Measurements from ENCODE around the gene ALS2. TPM values are rescaled to one million over a fixed set of nuclear protein-coding genes. Genes with fewer than 3 reads are reported as not detected.

The ALS2 gene
- total and polyA plus RNA-seq, 2 of the 8 experiments (the other 6 are each of a cell fraction or from before 2014, with no cell fraction given): 12.1 to 34.5 TPM

DNA sequence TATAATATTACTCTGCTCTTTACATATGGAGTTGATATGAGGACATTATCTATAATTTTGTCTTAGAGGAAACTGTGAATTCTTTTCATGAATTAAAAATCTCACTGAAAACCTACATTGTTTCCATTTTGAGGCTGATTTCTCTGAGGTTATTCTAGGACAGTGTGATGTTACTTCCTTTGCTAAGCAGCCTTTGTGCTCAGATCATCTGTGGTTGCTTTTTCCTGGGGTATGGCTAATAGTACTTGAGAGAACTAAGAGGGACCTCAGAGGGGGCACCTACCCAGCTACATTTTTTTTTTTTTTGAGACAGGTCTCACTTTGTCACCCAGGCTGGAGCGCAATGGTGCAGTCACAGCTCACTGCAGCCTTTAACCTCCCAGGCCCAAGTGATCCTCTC is 73.6 kb downstream of the ALS2 start:
- Histone ChIP-seq H3K79me2 (ENCODE audit: control insufficient read depth in 1 of 2, insufficient read depth in 2 of 2, low read length in 2 of 2) (no peaks in the 10 kb centered on the region), H3K4me3 (ENCODE audit: extremely low read depth in 1 of 4, insufficient read depth in 2 of 4, low read depth in 3 of 4, low read length in 4 of 4) (no peak overlapping the region), H3K79me1 (ENCODE audit: low read depth, low read length) (no peaks in the 10 kb centered on the region), H4K91ac (replicated peaks; ENCODE audit: insufficient read length, low read length) (no peak overlapping the region), H2BK20ac (ENCODE audit: low read length) (no peak overlapping the region), H3K9ac (replicated peaks in 1 of 4; ENCODE audit: extremely low read depth in 1 of 4, low read depth in 3 of 4, low read length in 3 of 4) (no peak overlapping the region), H3K27me3 (replicated peaks in 1 of 4; ENCODE audit: control insufficient read depth in 3 of 4, extremely low read depth in 1 of 4, insufficient read depth in 3 of 4, low read length in 3 of 4) (no peaks in the 10 kb centered on the region), H3K18ac (ENCODE audit: extremely low read depth, low read length) (no peak overlapping the region), H2BK15ac (ENCODE audit: low read length) (no peak overlapping the region), H2BK12ac (ENCODE audit: low read depth, low read length) (no peak overlapping the region), H3K4ac (replicated peaks; ENCODE audit: insufficient read length, low read depth, low read length) (no peak overlapping the region), H3K23ac (ENCODE audit: insufficient read length) (no peak overlapping the region), H3K9me3 (ENCODE audit: insufficient read depth in 2 of 2, low read depth in 1 of 2, low read length in 1 of 2) (no peaks in the 10 kb centered on the region), H3K36me3 (ENCODE audit: control insufficient read depth in 2 of 4, insufficient read depth in 4 of 4, low read length in 3 of 4) (peaks cover 0 to 43% (median 16%) of the 10 kb centered on the region in 4 experiments; a peak in 6 of 8 replicates), H2BK5ac (ENCODE audit: low read depth, low read length) (no peak overlapping the region), H3K4me1 (replicated peaks in 1 of 4; ENCODE audit: control insufficient read depth in 3 of 4, insufficient read depth in 4 of 4, low read length in 3 of 4) (no peaks in the 10 kb centered on the region), H3K56ac (replicated peaks; ENCODE audit: insufficient read length, low read depth, low read length) (no peak overlapping the region), H3K4me2 (ENCODE audit: insufficient read depth in 1 of 2, low read depth in 2 of 2, low read length in 2 of 2) (no peak overlapping the region), H4K8ac (ENCODE audit: extremely low read depth, insufficient read depth, low read length) (no peak overlapping the region), H2AK5ac (ENCODE audit: low read depth, low read length) (no peak overlapping the region), H3K23me2 (ENCODE audit: low read depth, low read length) (no peaks in the 10 kb centered on the region), H4K5ac (ENCODE audit: insufficient read length, low read depth, low read length) (no peak overlapping the region), H2AFZ (ENCODE audit: low read length) (no peak overlapping the region), H2BK120ac (replicated peaks; ENCODE audit: low read depth, low read length) (no peak overlapping the region), H4K20me1 (replicated peaks in 1 of 2; ENCODE audit: control insufficient read depth in 1 of 2, insufficient read depth in 2 of 2, low read length in 2 of 2) (no peaks in the 10 kb centered on the region), H3K14ac (ENCODE audit: insufficient read length) (no peak overlapping the region), H3K27ac (ENCODE audit: low read depth, low read length) (no peak overlapping the region)
- POLR2A ChIA-PET (ENCODE audit: partially characterized antibody): no interaction called here
- DNase-seq (ENCODE audit: low read depth in 1 of 2, low spot score in 2 of 2) (no peak), FAIRE-seq (no peak)
- CTCF ChIA-PET (ENCODE audit: partially characterized antibody): interaction anchor here (1.2 kb wide), 2 partner anchors 11 to 22 kb away, joined by 3 read pairs; no protein-coding TSS in a partner anchor
- WGBS, 2 experiments (ENCODE audit: extremely low coverage in 1 of 2, insufficient coverage in 1 of 2, insufficient read length in 1 of 2, insufficient replicate concordance in 2 of 2, low coverage in 1 of 2, low lambda C conversion rate in 2 of 2, missing lambda C conversion rate in 1 of 2): 90% methylated on average over 1 of the region's 1 CpG; no CpG with 5 or more reads in 1 of the 2 experiments
- TF ChIP-seq, protein P1, sequence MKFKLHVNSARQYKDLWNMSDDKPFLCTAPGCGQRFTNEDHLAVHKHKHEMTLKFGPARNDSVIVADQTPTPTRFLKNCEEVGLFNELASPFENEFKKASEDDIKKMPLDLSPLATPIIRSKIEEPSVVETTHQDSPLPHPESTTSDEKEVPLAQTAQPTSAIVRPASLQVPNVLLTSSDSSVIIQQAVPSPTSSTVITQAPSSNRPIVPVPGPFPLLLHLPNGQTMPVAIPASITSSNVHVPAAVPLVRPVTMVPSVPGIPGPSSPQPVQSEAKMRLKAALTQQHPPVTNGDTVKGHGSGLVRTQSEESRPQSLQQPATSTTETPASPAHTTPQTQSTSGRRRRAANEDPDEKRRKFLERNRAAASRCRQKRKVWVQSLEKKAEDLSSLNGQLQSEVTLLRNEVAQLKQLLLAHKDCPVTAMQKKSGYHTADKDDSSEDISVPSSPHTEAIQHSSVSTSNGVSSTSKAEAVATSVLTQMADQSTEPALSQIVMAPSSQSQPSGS (IDR thresholded peaks at IDR 0.05; ENCODE audit: low read length): no peak
- TF ChIP-seq GTF2F1 (IDR thresholded peaks at IDR 0.05; ENCODE audit: borderline replicate concordance, low read depth, low read length) (no peak), CREB1 (IDR thresholded peaks at IDR 0.05) (no peak), EP300 (IDR thresholded peaks at IDR 0.05; ENCODE audit: borderline replicate concordance in 1 of 2, low read depth in 2 of 2, low read length in 2 of 2) (no peak), SIRT6 (IDR thresholded peaks at IDR 0.05; ENCODE audit: low read length) (no peak), SUZ12 (IDR thresholded peaks at IDR 0.05; ENCODE audit: low read length) (no peak), EZH2 (IDR thresholded peaks at IDR 0.05; ENCODE audit: low read depth, low read length, severe bottlenecking) (no peak), CHD1 (IDR thresholded peaks at IDR 0.05; ENCODE audit: low read depth, low read length) (no peak), ZNF274 (IDR thresholded peaks at IDR 0.05; ENCODE audit: borderline replicate concordance, extremely low read depth, low read length) (no peak)
- TF ChIP-seq, protein P2, sequence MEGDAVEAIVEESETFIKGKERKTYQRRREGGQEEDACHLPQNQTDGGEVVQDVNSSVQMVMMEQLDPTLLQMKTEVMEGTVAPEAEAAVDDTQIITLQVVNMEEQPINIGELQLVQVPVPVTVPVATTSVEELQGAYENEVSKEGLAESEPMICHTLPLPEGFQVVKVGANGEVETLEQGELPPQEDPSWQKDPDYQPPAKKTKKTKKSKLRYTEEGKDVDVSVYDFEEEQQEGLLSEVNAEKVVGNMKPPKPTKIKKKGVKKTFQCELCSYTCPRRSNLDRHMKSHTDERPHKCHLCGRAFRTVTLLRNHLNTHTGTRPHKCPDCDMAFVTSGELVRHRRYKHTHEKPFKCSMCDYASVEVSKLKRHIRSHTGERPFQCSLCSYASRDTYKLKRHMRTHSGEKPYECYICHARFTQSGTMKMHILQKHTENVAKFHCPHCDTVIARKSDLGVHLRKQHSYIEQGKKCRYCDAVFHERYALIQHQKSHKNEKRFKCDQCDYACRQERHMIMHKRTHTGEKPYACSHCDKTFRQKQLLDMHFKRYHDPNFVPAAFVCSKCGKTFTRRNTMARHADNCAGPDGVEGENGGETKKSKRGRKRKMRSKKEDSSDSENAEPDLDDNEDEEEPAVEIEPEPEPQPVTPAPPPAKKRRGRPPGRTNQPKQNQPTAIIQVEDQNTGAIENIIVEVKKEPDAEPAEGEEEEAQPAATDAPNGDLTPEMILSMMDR (IDR thresholded peaks at IDR 0.05; ENCODE audit: control extremely low read depth in 1 of 3, insufficient read depth in 1 of 3, low read depth in 1 of 3, low read length in 3 of 3): no peak

Measured in H1 (cell line).